K562 (cell line): Measurements from ENCODE around the gene MBIP. TPM values are rescaled to one million over a fixed set of nuclear protein-coding genes. Genes with fewer than 3 reads are reported as not detected.
A peak's percentile ranks its signal among the peaks of the same experiment; 100 is the strongest.

Experiments
- ATAC-seq: fragments of 200-7000 bp; cut with Tn5 transposase; 3 replicates; pipeline ENCODE4 v1.9.1; 2020; ENCODE audit warnings: moderate library complexity
- BruUV-seq: library from RNA; stranded (reverse); fragments of 400-500 nt; replicated peaks from 2 replicates; lab custom pipeline; 2021; lab: Mats Ljungman, UMichigan
- CTCF ChIA-PET: fragments of 300-600 bp; formaldehyde crosslinking; extraction: SDS; loops from one replicate; lab custom pipeline; 2021; ENCODE audit warnings: low intra/inter-chr PET ratio; lab: Yijun Ruan, JAX
- POLR2A ChIA-PET: fragments of 300-600, 350-650 bp; sonication (Branson Sonifier 250); formaldehyde crosslinking; extraction: SDS; loops from one replicate; lab custom pipeline; 2021; ENCODE audit warnings: antibody characterized with exemption, inconsistent platforms; lab: Yijun Ruan, JAX
- DNase-seq, 4 experiments: peaks; one replicate each; pipeline versions ENCODE4 v3.0.0 to v3.0.0-alpha.2; 2011 to 2018; ENCODE audit warnings: low spot score in 3 of 4, mixed read lengths in 3 of 4; ENCODE audit errors: extremely low read depth in 1 of 4
- FAIRE-seq: peaks from 2 replicates; lab custom pipeline; 2011; peaks lifted over from hg19 to GRCh38; lab: Jason Lieb, UNC
- H2AFZ ChIP-seq: 2 replicates; pipeline ENCODE4 v1.6.0; 2011; ENCODE audit warnings: low read depth, low read length, control low read depth, inconsistent platforms
- H3K27ac ChIP-seq: fragments of 200-600 bp; 3 replicates; pipeline ENCODE4 v1.8.0; 2011; ENCODE audit warnings: low read depth, mild to moderate bottlenecking, control low read depth, inconsistent platforms, low read length, moderate library complexity, mixed read lengths; ENCODE audit errors: extremely low read depth
- H3K27me3 ChIP-seq, 2 experiments: fragments of 300-600 bp in 1 of 2; 2 replicates in 1 of 2; 3 replicates in 1 of 2; pipeline versions ENCODE4 v1.6.0 to v1.8.0; 2011; ENCODE audit warnings: inconsistent platforms in 2 of 2, low read length in 2 of 2, mild to moderate bottlenecking in 1 of 2, mixed read lengths in 1 of 2, moderate library complexity in 1 of 2; ENCODE audit not compliant: control insufficient read depth in 2 of 2, insufficient read depth in 2 of 2
- H3K36me3 ChIP-seq: fragments of 300-600 bp; 3 replicates; pipeline ENCODE4 v1.8.0; 2011; ENCODE audit warnings: mild to moderate bottlenecking, low read length, inconsistent platforms; ENCODE audit not compliant: control insufficient read depth, insufficient read depth
- H3K4me1 ChIP-seq, 2 experiments: fragments of 200-600 bp in 1 of 2; replicated peaks in 1 of 2; 2 replicates in 1 of 2; 3 replicates in 1 of 2; pipeline versions ENCODE4 v1.5.1 to v1.8.0; 2011; ENCODE audit warnings: inconsistent platforms in 2 of 2, low read length in 2 of 2, mild to moderate bottlenecking in 1 of 2, mixed read lengths in 1 of 2, moderate library complexity in 1 of 2; ENCODE audit not compliant: control insufficient read depth in 2 of 2, insufficient read depth in 2 of 2
- H3K4me2 ChIP-seq: 2 replicates; pipeline ENCODE4 v1.6.1; 2011; ENCODE audit warnings: low read length, control low read depth, inconsistent platforms, mixed read lengths; ENCODE audit not compliant: insufficient read depth
- H3K4me3 ChIP-seq: fragments of 200-600 bp; sonication (generic), shearing (Covaris generic); 2 replicates; pipeline ENCODE4 v1.5.1; 2016; ENCODE audit warnings: control low read depth, inconsistent platforms
- H3K79me2 ChIP-seq: fragments of 200-600 bp; 3 replicates; pipeline ENCODE4 v1.8.0; 2011; ENCODE audit warnings: low read length, inconsistent platforms; ENCODE audit not compliant: control insufficient read depth, insufficient read depth
- H3K9ac ChIP-seq, 2 experiments: 2 replicates each; pipeline versions ENCODE4 v1.6.0 to v1.6.1; 2011; ENCODE audit warnings: low read depth in 2 of 2, low read length in 2 of 2, control low read depth in 1 of 2, inconsistent platforms in 1 of 2, mild to moderate bottlenecking in 1 of 2, mixed read lengths in 1 of 2; ENCODE audit not compliant: insufficient read depth in 1 of 2
- H3K9me1 ChIP-seq: one replicate; pipeline ENCODE4 v1.6.0; 2011; ENCODE audit warnings: inconsistent platforms, mild to moderate bottlenecking, low read length, moderate library complexity; ENCODE audit not compliant: control insufficient read depth, insufficient read depth
- H3K9me3 ChIP-seq: replicated peaks from 2 replicates; pipeline ENCODE4 v1.5.1; 2011; ENCODE audit warnings: low read depth, low read length, inconsistent platforms; ENCODE audit not compliant: control insufficient read depth, insufficient read depth
- H4K20me1 ChIP-seq: replicated peaks from 2 replicates; pipeline ENCODE4 v1.6.1; 2011; ENCODE audit warnings: low read length, inconsistent platforms, mixed read lengths; ENCODE audit not compliant: control insufficient read depth, insufficient read depth
- ADNP ChIP-seq: fragments of 200-800 bp; sonication (Bioruptor generic); IDR thresholded peaks from 2 replicates; pipeline ENCODE4 v1.6.1; 2016; ENCODE audit warnings: missing genetic modification characterization, missing compliant biosample characterization
- DDX20 ChIP-seq: fragments of 450-650 bp; IDR thresholded peaks from 2 replicates; pipeline ENCODE4 v1.6.1; 2016; ENCODE audit warnings: missing genetic modification characterization, low read depth, mild to moderate bottlenecking, missing compliant biosample characterization, moderate library complexity
- ELF2 ChIP-seq: fragments of 250-450 bp; sonication (Bioruptor Pico); IDR thresholded peaks from 2 replicates; pipeline ENCODE4 v1.5.0; 2021; ENCODE audit warnings: mild to moderate bottlenecking
- ESRRB ChIP-seq: fragments of 250-450 bp; sonication (Bioruptor Pico); IDR thresholded peaks from 2 replicates; pipeline ENCODE4 v1.5.0; 2020; ENCODE audit warnings: mild to moderate bottlenecking, moderate library complexity, borderline replicate concordance
- HNRNPK ChIP-seq: fragments of 200-400 bp; formaldehyde crosslinking; IDR thresholded peaks from one replicate; pipeline ENCODE4 v1.6.1; 2018; ENCODE audit warnings: mild to moderate bottlenecking, low read depth, low read length; ENCODE audit not compliant: poor library complexity, severe bottlenecking
- RAD51 ChIP-seq: fragments of 450-650 bp; IDR thresholded peaks from 2 replicates; pipeline ENCODE4 v1.7.1; 2016; ENCODE audit warnings: low read depth, mild to moderate bottlenecking, borderline replicate concordance
- RBM39 ChIP-seq: fragments of 200-400 bp; formaldehyde crosslinking; optimal IDR thresholded peaks from 2 replicates; pipeline ENCODE3; 2018; ENCODE audit warnings: low read depth, low read length
- RNF2 ChIP-seq: sonication (generic); IDR thresholded peaks from 2 replicates; pipeline ENCODE4 v1.6.1; 2016
- TEAD4 ChIP-seq, 2 experiments: sonication (generic) in 1 of 2; formaldehyde crosslinking in 1 of 2; IDR thresholded peaks; 2 replicates each; pipeline versions ENCODE4 v1.6.1 to v1.8.0; 2012 to 2022; ENCODE audit warnings: borderline replicate concordance in 1 of 2, inconsistent platforms in 1 of 2, low read length in 1 of 2, mild to moderate bottlenecking in 1 of 2, missing genetic modification reagents in 1 of 2
- whole genome bisulfite sequencing: fragments of 100-300 bp; shearing (Covaris generic); methylation state at CpG from one replicate; pipeline ENCODE4 v1.1.6; 2016; ENCODE audit warnings: low coverage, mixed read lengths; ENCODE audit not compliant: insufficient coverage; ENCODE audit errors: missing lambda C conversion rate; 5-methylcytosine and 5-hydroxymethylcytosine counted together
- in situ Hi-C: fragments of 300-500 bp; cut with MboI; formaldehyde crosslinking; loops from 4 replicates; pipeline ENCODE4 v1.15.0; 2018; ENCODE audit warnings: inconsistent platforms, mixed read lengths
- intact Hi-C: fragments of 100-400 bp; cut with micrococcal nuclease; formaldehyde crosslinking; loops from 2 replicates; pipeline ENCODE4 v1.14.2; 2022
- polyA plus RNA-seq, 8 experiments: library from polyadenylated mRNA; depleted of rRNA in 4 of 8; stranded (reverse) in 5 of 8; unstranded in 3 of 8; fragments of >200 nt; fragmentation: Nextera tagmentation in 2 of 8; fragmentation: Illumina TruSeq in 1 of 8; extraction: Ambion mirVana in 2 of 8; extraction: Trizol in 1 of 8; gene quantifications; 2 replicates each; pipeline versions ENCODE4 v1.2.1 to v1.2.3, GENCODE V29; 2011 to 2014; ENCODE audit warnings: inconsistent platforms in 1 of 8, missing spikeins in 1 of 8
- total RNA-seq, 7 experiments: library from RNA; depleted of rRNA in 6 of 7; stranded (reverse); fragments of >200 nt in 6 of 7; fragmentation: Illumina TruSeq in 2 of 7; extraction: Trizol in 2 of 7; gene quantifications; 2 replicates each; pipeline versions ENCODE4 v1.2.1 to v1.2.3, GENCODE V29; 2011 to 2021; ENCODE audit warnings: low replicate concordance in 1 of 7
- TF ChIP-seq, protein P1 (sequence below): fragments of 200-400 bp; formaldehyde crosslinking; IDR thresholded peaks from 2 replicates; pipeline ENCODE4 v1.6.1; 2017; ENCODE audit warnings: mild to moderate bottlenecking, low read depth, low read length, moderate library complexity
- TF ChIP-seq, protein P2 (sequence below), 2 experiments: IDR thresholded peaks in 1 of 2; conservative IDR thresholded peaks in 1 of 2; 2 replicates each; pipeline ENCODE4 v1.6.1; 2016; ENCODE audit warnings: low read depth in 2 of 2, mild to moderate bottlenecking in 1 of 2, missing compliant biosample characterization in 1 of 2, missing genetic modification characterization in 1 of 2, moderate library complexity in 1 of 2

MBIP gene
- total and polyA plus RNA-seq, 9 of the 15 experiments (the other 6 are each of a cell fraction or from before 2014, with no cell fraction given), result 8.4 to 31.1 (median 19.4) TPM

DNA sequence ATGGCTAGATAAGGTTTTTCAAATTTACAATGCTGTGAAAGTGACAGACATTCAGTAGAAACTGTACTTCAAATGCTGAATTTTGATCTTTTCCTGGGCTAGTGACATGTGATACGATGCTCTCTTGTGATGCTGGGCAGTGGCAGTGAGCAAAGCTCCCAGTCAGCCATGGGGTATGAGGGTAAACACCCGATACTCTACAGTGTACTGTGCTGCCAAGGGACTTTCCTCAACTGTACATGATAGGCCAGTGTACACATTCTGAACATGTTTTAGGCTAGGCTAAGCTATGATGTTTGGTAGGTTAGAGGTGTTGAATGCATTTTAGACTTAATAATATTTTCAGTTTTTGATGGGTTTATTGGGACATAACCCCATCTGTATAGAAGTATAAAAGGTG, 17.6 kb downstream of the MBIP start:
- WGBS, result 85% methylated on average over 2 of the region's 2 CpGs
- Histone ChIP-seq H3K9me3 (no peaks in the 10 kb centered on the region), H3K27ac (no peak overlapping the region), H3K9ac (no peak overlapping the region), H3K79me2 (no peaks in the 10 kb centered on the region), H2AFZ (no peak overlapping the region), H3K36me3 (peaks cover 44% of the 10 kb centered on the region), H3K4me1 (no peaks in the 10 kb centered on the region), H3K4me3 (no peak overlapping the region), H3K9me1 (no peaks in the 10 kb centered on the region), H3K4me2 (no peak overlapping the region), H3K27me3 (no peaks in the 10 kb centered on the region), H4K20me1 (no peaks in the 10 kb centered on the region)
- ChIA-PET POLR2A (no interaction called here), CTCF (no interaction called here)
- ATAC-seq (peak; percentile 29; the same call in 1 of the 3 replicates), DNase-seq (no peak), FAIRE-seq (no peak)
- intact Hi-C loops, result no loop called here
- in situ Hi-C loops, result no loop called here
- BruUV-seq, result no TSS peak
- TF ChIP-seq RBM39 (no peak), ESRRB (CRISPR knock-in tag) (no peak), HNRNPK (no peak), ADNP (tag) (no peak)

DNA sequence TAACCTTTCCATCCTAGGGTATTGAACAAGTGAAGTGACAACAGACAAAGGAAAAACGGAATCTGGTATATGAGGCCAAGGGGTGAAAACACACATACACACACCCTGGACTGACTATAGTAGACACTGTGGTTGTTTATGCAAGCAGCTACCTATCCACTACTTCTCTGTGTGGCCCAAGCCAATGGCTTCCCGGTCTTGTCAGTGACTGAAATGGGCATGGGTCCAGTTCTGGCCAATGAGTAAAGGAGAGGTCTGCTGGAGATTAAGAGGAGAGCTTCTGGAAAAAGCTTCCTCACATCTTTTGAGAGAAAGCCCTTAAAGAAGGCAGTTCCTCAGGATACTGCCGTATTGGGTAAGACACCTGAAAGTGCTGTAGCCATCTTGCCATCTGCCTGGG, 19.3 kb downstream of the MBIP start:
- FAIRE-seq (no peak), ATAC-seq (peak; percentile 32; the same call in 1 of the 3 replicates), DNase-seq (no peak)
- ChIA-PET CTCF (no interaction called here), POLR2A (interaction anchor here (0.9 kb wide), 1 partner anchor 10 kb away, joined by 3 read pairs; no protein-coding TSS in a partner anchor)
- H3K4me3 ChIP-seq, result no peak overlapping the region
- WGBS, result 82% methylated on average over 3 of the region's 3 CpGs
- no peaks in the 10 kb centered on the region for H3K9me3 ChIP-seq
- intact Hi-C loops, result no loop called here
- no peaks in the 10 kb centered on the region for H3K9me1 ChIP-seq
- H2AFZ ChIP-seq, result no peak overlapping the region
- no peak overlapping the region for H3K27ac ChIP-seq
- H3K36me3 ChIP-seq, result peaks cover 46% of the 10 kb centered on the region
- H3K4me2 ChIP-seq, result no peak overlapping the region
- no TSS peak for BruUV-seq
- no peaks in the 10 kb centered on the region for H3K27me3 ChIP-seq
- in situ Hi-C loops, result no loop called here
- no peaks in the 10 kb centered on the region for H4K20me1 ChIP-seq
- no peaks in the 10 kb centered on the region for H3K79me2 ChIP-seq
- no peaks in the 10 kb centered on the region for H3K4me1 ChIP-seq
- H3K9ac ChIP-seq, result no peak overlapping the region
- TF ChIP-seq, protein P1, sequence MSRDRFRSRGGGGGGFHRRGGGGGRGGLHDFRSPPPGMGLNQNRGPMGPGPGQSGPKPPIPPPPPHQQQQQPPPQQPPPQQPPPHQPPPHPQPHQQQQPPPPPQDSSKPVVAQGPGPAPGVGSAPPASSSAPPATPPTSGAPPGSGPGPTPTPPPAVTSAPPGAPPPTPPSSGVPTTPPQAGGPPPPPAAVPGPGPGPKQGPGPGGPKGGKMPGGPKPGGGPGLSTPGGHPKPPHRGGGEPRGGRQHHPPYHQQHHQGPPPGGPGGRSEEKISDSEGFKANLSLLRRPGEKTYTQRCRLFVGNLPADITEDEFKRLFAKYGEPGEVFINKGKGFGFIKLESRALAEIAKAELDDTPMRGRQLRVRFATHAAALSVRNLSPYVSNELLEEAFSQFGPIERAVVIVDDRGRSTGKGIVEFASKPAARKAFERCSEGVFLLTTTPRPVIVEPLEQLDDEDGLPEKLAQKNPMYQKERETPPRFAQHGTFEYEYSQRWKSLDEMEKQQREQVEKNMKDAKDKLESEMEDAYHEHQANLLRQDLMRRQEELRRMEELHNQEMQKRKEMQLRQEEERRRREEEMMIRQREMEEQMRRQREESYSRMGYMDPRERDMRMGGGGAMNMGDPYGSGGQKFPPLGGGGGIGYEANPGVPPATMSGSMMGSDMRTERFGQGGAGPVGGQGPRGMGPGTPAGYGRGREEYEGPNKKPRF, result no peak
- no peak for TF ChIP-seq ELF2
- no peak for TF ChIP-seq RAD51
- no peak for TF ChIP-seq RNF2
- TF ChIP-seq, protein P2, sequence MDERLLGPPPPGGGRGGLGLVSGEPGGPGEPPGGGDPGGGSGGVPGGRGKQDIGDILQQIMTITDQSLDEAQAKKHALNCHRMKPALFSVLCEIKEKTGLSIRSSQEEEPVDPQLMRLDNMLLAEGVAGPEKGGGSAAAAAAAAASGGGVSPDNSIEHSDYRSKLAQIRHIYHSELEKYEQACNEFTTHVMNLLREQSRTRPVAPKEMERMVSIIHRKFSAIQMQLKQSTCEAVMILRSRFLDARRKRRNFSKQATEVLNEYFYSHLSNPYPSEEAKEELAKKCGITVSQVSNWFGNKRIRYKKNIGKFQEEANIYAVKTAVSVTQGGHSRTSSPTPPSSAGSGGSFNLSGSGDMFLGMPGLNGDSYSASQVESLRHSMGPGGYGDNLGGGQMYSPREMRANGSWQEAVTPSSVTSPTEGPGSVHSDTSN (CRISPR knock-in tag; IDR thresholded peaks at IDR 0.05; ENCODE audit: low read depth), result no peak
- TF ChIP-seq, protein P2 (tag; conservative IDR thresholded peaks at IDR 0.05; ENCODE audit: low read depth), result no peak
- TF ChIP-seq TEAD4 (IDR thresholded peaks at IDR 0.05; ENCODE audit: low read length), result no peak
- no peak for TF ChIP-seq TEAD4 (CRISPR knock-in tag; IDR thresholded peaks at IDR 0.05; ENCODE audit: borderline replicate concordance)
- no peak for TF ChIP-seq DDX20
